ENCODE results near the gene CCDC74B.

The CCDC74B gene

DNA sequence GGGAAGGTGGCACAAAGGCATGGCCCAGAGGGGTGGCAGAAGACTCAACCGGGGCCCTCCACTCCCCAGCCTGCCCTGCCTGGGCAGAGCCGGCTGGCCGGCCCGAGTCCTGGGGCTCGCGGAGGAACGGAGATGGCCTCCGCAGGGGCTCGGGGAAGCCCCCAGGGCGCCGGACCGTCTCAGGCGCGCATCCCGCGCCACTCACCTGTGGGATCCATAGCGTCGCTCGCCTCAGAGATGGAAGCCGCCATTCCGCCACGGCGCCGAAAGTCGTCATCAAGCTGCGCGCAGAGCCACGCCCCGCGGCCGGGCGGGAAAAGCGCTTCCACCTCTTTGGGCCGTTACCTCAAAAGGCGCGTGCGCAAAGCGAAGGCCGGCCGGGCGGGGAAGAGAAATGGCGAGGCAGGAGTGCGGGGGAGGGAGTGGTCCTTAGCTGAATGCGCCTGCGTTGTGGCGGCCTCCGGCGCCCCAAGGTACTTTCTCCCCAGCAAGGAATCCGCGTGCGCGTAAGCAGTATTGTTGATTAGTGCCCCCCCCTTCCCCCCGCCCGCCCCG, 36.5 kb upstream of the CCDC74B start, which contains the start of gene SMPD4:
Gene SMPD4 (minus strand): TSS at position 278 of the 555 bp plus-strand sequence. CDS start 5,010 bp downstream, outside the sequence.
- Histone ChIP-seq H3K9me3 (ENCODE audit: control insufficient read depth, insufficient read depth, low read depth, low read length) (no peaks in the 10 kb centered on the region), H3K36me3 (ENCODE audit: control insufficient read depth in 2 of 2, insufficient read depth in 1 of 2, low read length in 2 of 2) (peaks cover 6 to 46% of the 10 kb centered on the region in 2 experiments; a peak in 2 of 3 replicates), H3K27ac (ENCODE audit: extremely low read depth, low read depth, low read length) (peak within 1 kb of the TSS; percentile 79), H3K4me1 (ENCODE audit: control insufficient read depth, insufficient read depth, low read length) (0 out of 2 replicates have a peak, but pooled peaks cover 5% of the 10 kb centered on the region), H3K4me3 (ENCODE audit: low read depth, low read length) (peak within 1 kb of the TSS; percentile 93)
- ChIA-PET POLR2A (interaction anchor here (0.7 to 1.4 kb wide), 4 partner anchors 75 to 161 kb away, joined by 3 to 9 read pairs (median 8); partner anchors contain the start of gene IMP4), CTCF (interaction anchor here (0.6 to 5.4 kb wide), 5 partner anchors 10 to 191 kb away, joined by 4 to 41 read pairs (median 5); partner anchors contain the start of gene IMP4)
- TF ChIP-seq KLF9 (tag by site-specific recombination; IDR thresholded peaks at IDR 0.05; ENCODE audit: low read depth) = peak; percentile 88
- TF ChIP-seq SP2 (tag by site-specific recombination; IDR thresholded peaks at IDR 0.05) = peak; percentile 74
- TF ChIP-seq KLF8 (tag by site-specific recombination; IDR thresholded peaks at IDR 0.05) = peak; percentile 94
- TF ChIP-seq, protein P1, sequence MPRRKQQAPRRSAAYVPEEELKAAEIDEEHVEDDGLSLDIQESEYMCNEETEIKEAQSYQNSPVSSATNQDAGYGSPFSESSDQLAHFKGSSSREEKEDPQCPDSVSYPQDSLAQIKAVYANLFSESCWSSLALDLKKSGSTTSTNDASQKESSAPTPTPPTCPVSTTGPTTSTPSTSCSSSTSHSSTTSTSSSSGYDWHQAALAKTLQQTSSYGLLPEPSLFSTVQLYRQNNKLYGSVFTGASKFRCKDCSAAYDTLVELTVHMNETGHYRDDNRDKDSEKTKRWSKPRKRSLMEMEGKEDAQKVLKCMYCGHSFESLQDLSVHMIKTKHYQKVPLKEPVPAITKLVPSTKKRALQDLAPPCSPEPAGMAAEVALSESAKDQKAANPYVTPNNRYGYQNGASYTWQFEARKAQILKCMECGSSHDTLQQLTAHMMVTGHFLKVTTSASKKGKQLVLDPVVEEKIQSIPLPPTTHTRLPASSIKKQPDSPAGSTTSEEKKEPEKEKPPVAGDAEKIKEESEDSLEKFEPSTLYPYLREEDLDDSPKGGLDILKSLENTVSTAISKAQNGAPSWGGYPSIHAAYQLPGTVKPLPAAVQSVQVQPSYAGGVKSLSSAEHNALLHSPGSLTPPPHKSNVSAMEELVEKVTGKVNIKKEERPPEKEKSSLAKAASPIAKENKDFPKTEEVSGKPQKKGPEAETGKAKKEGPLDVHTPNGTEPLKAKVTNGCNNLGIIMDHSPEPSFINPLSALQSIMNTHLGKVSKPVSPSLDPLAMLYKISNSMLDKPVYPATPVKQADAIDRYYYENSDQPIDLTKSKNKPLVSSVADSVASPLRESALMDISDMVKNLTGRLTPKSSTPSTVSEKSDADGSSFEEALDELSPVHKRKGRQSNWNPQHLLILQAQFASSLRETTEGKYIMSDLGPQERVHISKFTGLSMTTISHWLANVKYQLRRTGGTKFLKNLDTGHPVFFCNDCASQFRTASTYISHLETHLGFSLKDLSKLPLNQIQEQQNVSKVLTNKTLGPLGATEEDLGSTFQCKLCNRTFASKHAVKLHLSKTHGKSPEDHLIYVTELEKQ (tag by site-specific recombination; IDR thresholded peaks at IDR 0.05; ENCODE audit: borderline replicate concordance) = no peak
- TF ChIP-seq KLF10 (tag by site-specific recombination; IDR thresholded peaks at IDR 0.05) = peak; percentile 29; the same call in 1 of the 2 replicates
- TF ChIP-seq KLF1 (tag by site-specific recombination; IDR thresholded peaks at IDR 0.05) = peak; percentile 76
- TF ChIP-seq KLF7 (tag by site-specific recombination; IDR thresholded peaks at IDR 0.05; ENCODE audit: borderline replicate concordance) = peak; percentile 95
- TF ChIP-seq ZNF16 (tag by site-specific recombination; IDR thresholded peaks at IDR 0.05; ENCODE audit: low read depth) = no peak
- no peak for TF ChIP-seq ZNF529 (tag by site-specific recombination; IDR thresholded peaks at IDR 0.05; ENCODE audit: insufficient replicate concordance)
- peak; percentile 7; the same call in 1 of the 2 replicates for TF ChIP-seq EGR2 (tag by site-specific recombination; IDR thresholded peaks at IDR 0.05; ENCODE audit: low read depth)
- TF ChIP-seq ZNF548 (tag by site-specific recombination; IDR thresholded peaks at IDR 0.05) = no peak
- TF ChIP-seq ZNF302 (tag by site-specific recombination; IDR thresholded peaks at IDR 0.05; ENCODE audit: low read depth) = no peak
- 0 out of 2 replicates have a peak, but pooled peaks have one; percentile 32 for TF ChIP-seq ZBTB17 (tag by site-specific recombination; IDR thresholded peaks at IDR 0.05)
- no peak for TF ChIP-seq ZFHX2 (tag by site-specific recombination; conservative IDR thresholded peaks at IDR 0.05)
- peak; percentile 96 for TF ChIP-seq SCRT2 (tag by site-specific recombination; IDR thresholded peaks at IDR 0.05)
- TF ChIP-seq SP3 (tag by site-specific recombination; IDR thresholded peaks at IDR 0.05) = peak; percentile 77
- no peak for TF ChIP-seq ZNF175 (tag by site-specific recombination; IDR thresholded peaks at IDR 0.05)
- TF ChIP-seq ZNF140 (tag by site-specific recombination; IDR thresholded peaks at IDR 0.05) = no peak
- TF ChIP-seq ZNF394 (tag by site-specific recombination; IDR thresholded peaks at IDR 0.05; ENCODE audit: borderline replicate concordance) = peak; percentile 28; the same call in 1 of the 2 replicates
- peak; percentile 81 for TF ChIP-seq YY1 (tag by site-specific recombination; IDR thresholded peaks at IDR 0.05)
- TF ChIP-seq SCRT1 (tag by site-specific recombination; IDR thresholded peaks at IDR 0.05; ENCODE audit: borderline replicate concordance) = peak; percentile 56; the same call in 1 of the 2 replicates
- TF ChIP-seq ZBTB8A (tag by site-specific recombination; IDR thresholded peaks at IDR 0.05) = no peak
- no peak for TF ChIP-seq ZFP41 (tag by site-specific recombination; IDR thresholded peaks at IDR 0.05; ENCODE audit: borderline replicate concordance)
- TF ChIP-seq ZNF670 (tag by site-specific recombination; IDR thresholded peaks at IDR 0.05; ENCODE audit: low read depth) = no peak
- TF ChIP-seq ZNF843 (tag by site-specific recombination; IDR thresholded peaks at IDR 0.05) = no peak
- TF ChIP-seq, protein P2, sequence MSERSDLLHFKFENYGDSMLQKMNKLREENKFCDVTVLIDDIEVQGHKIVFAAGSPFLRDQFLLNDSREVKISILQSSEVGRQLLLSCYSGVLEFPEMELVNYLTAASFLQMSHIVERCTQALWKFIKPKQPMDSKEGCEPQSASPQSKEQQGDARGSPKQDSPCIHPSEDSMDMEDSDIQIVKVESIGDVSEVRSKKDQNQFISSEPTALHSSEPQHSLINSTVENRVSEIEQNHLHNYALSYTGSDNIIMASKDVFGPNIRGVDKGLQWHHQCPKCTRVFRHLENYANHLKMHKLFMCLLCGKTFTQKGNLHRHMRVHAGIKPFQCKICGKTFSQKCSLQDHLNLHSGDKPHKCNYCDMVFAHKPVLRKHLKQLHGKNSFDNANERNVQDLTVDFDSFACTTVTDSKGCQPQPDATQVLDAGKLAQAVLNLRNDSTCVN (tag by site-specific recombination; optimal IDR thresholded peaks at IDR 0.05) = peak; percentile 69
- TF ChIP-seq, protein P3, sequence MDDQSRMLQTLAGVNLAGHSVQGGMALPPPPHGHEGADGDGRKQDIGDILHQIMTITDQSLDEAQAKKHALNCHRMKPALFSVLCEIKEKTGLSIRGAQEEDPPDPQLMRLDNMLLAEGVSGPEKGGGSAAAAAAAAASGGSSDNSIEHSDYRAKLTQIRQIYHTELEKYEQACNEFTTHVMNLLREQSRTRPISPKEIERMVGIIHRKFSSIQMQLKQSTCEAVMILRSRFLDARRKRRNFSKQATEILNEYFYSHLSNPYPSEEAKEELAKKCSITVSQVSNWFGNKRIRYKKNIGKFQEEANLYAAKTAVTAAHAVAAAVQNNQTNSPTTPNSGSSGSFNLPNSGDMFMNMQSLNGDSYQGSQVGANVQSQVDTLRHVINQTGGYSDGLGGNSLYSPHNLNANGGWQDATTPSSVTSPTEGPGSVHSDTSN (CRISPR knock-in tag; IDR thresholded peaks at IDR 0.05) = peak; percentile 79
- TF ChIP-seq, protein P4, sequence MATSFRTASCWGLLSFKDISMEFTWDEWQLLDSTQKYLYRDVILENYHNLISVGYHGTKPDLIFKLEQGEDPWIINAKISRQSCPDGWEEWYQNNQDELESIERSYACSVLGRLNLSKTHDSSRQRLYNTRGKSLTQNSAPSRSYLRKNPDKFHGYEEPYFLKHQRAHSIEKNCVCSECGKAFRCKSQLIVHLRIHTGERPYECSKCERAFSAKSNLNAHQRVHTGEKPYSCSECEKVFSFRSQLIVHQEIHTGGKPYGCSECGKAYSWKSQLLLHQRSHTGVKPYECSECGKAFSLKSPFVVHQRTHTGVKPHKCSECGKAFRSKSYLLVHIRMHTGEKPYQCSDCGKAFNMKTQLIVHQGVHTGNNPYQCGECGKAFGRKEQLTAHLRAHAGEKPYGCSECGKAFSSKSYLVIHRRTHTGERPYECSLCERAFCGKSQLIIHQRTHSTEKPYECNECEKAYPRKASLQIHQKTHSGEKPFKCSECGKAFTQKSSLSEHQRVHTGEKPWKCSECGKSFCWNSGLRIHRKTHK (tag by site-specific recombination; IDR thresholded peaks at IDR 0.05) = no peak
- TF ChIP-seq, protein P5, sequence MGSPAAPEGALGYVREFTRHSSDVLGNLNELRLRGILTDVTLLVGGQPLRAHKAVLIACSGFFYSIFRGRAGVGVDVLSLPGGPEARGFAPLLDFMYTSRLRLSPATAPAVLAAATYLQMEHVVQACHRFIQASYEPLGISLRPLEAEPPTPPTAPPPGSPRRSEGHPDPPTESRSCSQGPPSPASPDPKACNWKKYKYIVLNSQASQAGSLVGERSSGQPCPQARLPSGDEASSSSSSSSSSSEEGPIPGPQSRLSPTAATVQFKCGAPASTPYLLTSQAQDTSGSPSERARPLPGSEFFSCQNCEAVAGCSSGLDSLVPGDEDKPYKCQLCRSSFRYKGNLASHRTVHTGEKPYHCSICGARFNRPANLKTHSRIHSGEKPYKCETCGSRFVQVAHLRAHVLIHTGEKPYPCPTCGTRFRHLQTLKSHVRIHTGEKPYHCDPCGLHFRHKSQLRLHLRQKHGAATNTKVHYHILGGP (tag by site-specific recombination; IDR thresholded peaks at IDR 0.05) = no peak
- no peak for TF ChIP-seq ZNF701 (tag by site-specific recombination; IDR thresholded peaks at IDR 0.05)

Measured in HEK293 (cell line).